Activated naive CD8-positive, alpha-beta T cell treated with anti-CD3 and anti-CD28 coated beads, Interleukin-2, amount 10 ng/mL, durations not matched to agents 7 days and 5 days (primary cell): ENCODE data around the gene NOLC1. TPM values are rescaled to one million over a fixed set of nuclear protein-coding genes. Genes with fewer than 3 reads are reported as not detected.

Source experiments
- ATAC-seq: fragments of 150-1000 bp; cut with Tn5 transposase; one replicate; pipeline ENCODE4 v1.10.0; 2021; ENCODE audit warnings: low read depth, moderate library complexity
- POLR2A ChIA-PET: fragments of 350-600 bp; sonication (Branson Sonifier 250); formaldehyde crosslinking; loops from one replicate; lab custom pipeline; 2021; ENCODE audit warnings: antibody characterized with exemption; lab: Charles Lee
- DNase-seq: peaks from one replicate; pipeline ENCODE4 v3.0.0; 2021
- H3K27ac Mint-ChIP-seq: one replicate; pipeline ENCODE4 v1.8.0; 2022; ENCODE audit warnings: mild to moderate bottlenecking, mixed read lengths
- H3K27me3 Mint-ChIP-seq: one replicate; pipeline ENCODE4 v1.8.0; 2022; ENCODE audit warnings: mild to moderate bottlenecking, moderate library complexity, mixed read lengths
- H3K36me3 Mint-ChIP-seq: one replicate; pipeline ENCODE4 v1.8.0; 2021; ENCODE audit warnings: mild to moderate bottlenecking, mixed read lengths
- H3K4me1 Mint-ChIP-seq: one replicate; pipeline ENCODE4 v1.8.0; 2021; ENCODE audit warnings: mixed read lengths
- H3K4me3 Mint-ChIP-seq: one replicate; pipeline ENCODE4 v1.8.0; 2022; ENCODE audit warnings: mild to moderate bottlenecking, moderate library complexity, mixed read lengths
- H3K9me3 Mint-ChIP-seq: one replicate; pipeline ENCODE4 v1.8.0; 2021; ENCODE audit warnings: mixed read lengths
- total RNA-seq, 2 experiments: library from RNA; stranded (reverse); gene quantifications; one replicate each; pipeline ENCODE4 v1.2.3, GENCODE V29; 2021

NOLC1 gene
- total RNA-seq, 2 experiments from 2014 or later = 73.8 to 78.3 TPM

GRCh38 chr10:102132563-102133372, 19.4 kb upstream of the NOLC1 start, which contains the start of gene PPRC1:
TSS of gene PPRC1 (plus strand) at chr10:102133040. CDS start at chr10:102133069, 29 bp downstream.
- peak; percentile 93 for DNase-seq
- Mint-ChIP-seq H3K27me3 (no peaks in the 10 kb centered on the region), H3K27ac (peak within 1 kb of the TSS; percentile 95), H3K9me3 (no peaks in the 10 kb centered on the region), H3K36me3 (peaks cover 2% of the 10 kb centered on the region), H3K4me1 (peaks cover 26% of the 10 kb centered on the region), H3K4me3 (peak within 1 kb of the TSS; percentile 97)
- ATAC-seq = peak; percentile 94
- POLR2A ChIA-PET = interaction anchor here (0.6 to 3.2 kb wide), 5 partner anchors 11 to 37 kb away, joined by 3 to 23 read pairs (median 6); partner anchors contain the start of genes LDB1 and NOLC1

GRCh38 chr10:102133373-102134195, 18.6 kb upstream of the NOLC1 start:
- peaks cover 26% of the 10 kb centered on the region for H3K4me1 Mint-ChIP-seq
- no peaks in the 10 kb centered on the region for H3K9me3 Mint-ChIP-seq
- H3K27ac Mint-ChIP-seq = peak overlapping the region; percentile 95
- POLR2A ChIA-PET = interaction anchor here (1.2 kb wide), 2 partner anchors 10 to 18 kb away, joined by 4 to 6 read pairs; no protein-coding TSS in a partner anchor
- peak overlapping the region; percentile 97 for H3K4me3 Mint-ChIP-seq
- ATAC-seq = peak; percentile 9
- peaks cover 2% of the 10 kb centered on the region for H3K36me3 Mint-ChIP-seq
- no peaks in the 10 kb centered on the region for H3K27me3 Mint-ChIP-seq
- DNase-seq = peak; percentile 66

- DNase-seq (no peak), ATAC-seq (no peak)
- Mint-ChIP-seq H3K4me1 (peaks cover 26% of the 10 kb centered on the region), H3K4me3 (peak overlapping the region; percentile 97), H3K27me3 (no peaks in the 10 kb centered on the region), H3K27ac (peak overlapping the region; percentile 83), H3K36me3 (peaks cover 6% of the 10 kb centered on the region), H3K9me3 (no peaks in the 10 kb centered on the region)
- POLR2A ChIA-PET = interaction anchor here (0.6 to 1.2 kb wide), 4 partner anchors 9 to 1765 kb away, joined by 4 to 6 read pairs (median 4); no protein-coding TSS in a partner anchor
Measured at GRCh38 chr10:102134416-102134815, 17.8 kb upstream of the NOLC1 start.

- H3K9me3 Mint-ChIP-seq = no peaks in the 10 kb centered on the region
- H3K4me3 Mint-ChIP-seq = no peak overlapping the region
- POLR2A ChIA-PET = interaction anchor here (0.6 kb wide), 1 partner anchor 36 kb away, joined by 4 read pairs; no protein-coding TSS in a partner anchor
- peaks cover 26% of the 10 kb centered on the region for H3K4me1 Mint-ChIP-seq
- ATAC-seq (no peak), DNase-seq (no peak)
- peak overlapping the region; percentile 47 for H3K27ac Mint-ChIP-seq
- H3K36me3 Mint-ChIP-seq = peaks cover 14% of the 10 kb centered on the region
- no peaks in the 10 kb centered on the region for H3K27me3 Mint-ChIP-seq
Measured at GRCh38 chr10:102135956-102136526, 16.1 kb upstream of the NOLC1 start.

GRCh38 chr10:102139281-102140110, 12.7 kb upstream of the NOLC1 start:
- Mint-ChIP-seq H3K4me3 (no peak overlapping the region), H3K27me3 (no peaks in the 10 kb centered on the region), H3K27ac (peak overlapping the region; percentile 24), H3K9me3 (no peaks in the 10 kb centered on the region), H3K36me3 (peaks cover 28% of the 10 kb centered on the region), H3K4me1 (peaks cover 18% of the 10 kb centered on the region)
- no peak for DNase-seq
- no peak for ATAC-seq
- POLR2A ChIA-PET = interaction anchor here (0.6 to 2.7 kb wide), 3 partner anchors 7 to 25 kb away, joined by 3 to 9 read pairs (median 6); partner anchors contain the start of gene NOLC1

GRCh38 chr10:102140218-102140617, 12.0 kb upstream of the NOLC1 start:
- no peaks in the 10 kb centered on the region for H3K9me3 Mint-ChIP-seq
- ATAC-seq = no peak
- H3K4me3 Mint-ChIP-seq = no peak overlapping the region
- no peaks in the 10 kb centered on the region for H3K27me3 Mint-ChIP-seq
- no peak overlapping the region for H3K27ac Mint-ChIP-seq
- DNase-seq = no peak
- H3K36me3 Mint-ChIP-seq = peaks cover 28% of the 10 kb centered on the region
- POLR2A ChIA-PET = interaction anchor here (0.6 to 2.7 kb wide), 2 partner anchors 12 to 26 kb away, joined by 3 to 9 read pairs; partner anchors contain the start of gene NOLC1
- peaks cover 12% of the 10 kb centered on the region for H3K4me1 Mint-ChIP-seq

- no peak overlapping the region for H3K27ac Mint-ChIP-seq
- H3K4me3 Mint-ChIP-seq = no peak overlapping the region
- ATAC-seq (no peak), DNase-seq (no peak)
- H3K36me3 Mint-ChIP-seq = peaks cover 30% of the 10 kb centered on the region
- no peaks in the 10 kb centered on the region for H3K9me3 Mint-ChIP-seq
- H3K4me1 Mint-ChIP-seq = peaks cover 9% of the 10 kb centered on the region
- H3K27me3 Mint-ChIP-seq = no peaks in the 10 kb centered on the region
- POLR2A ChIA-PET = interaction anchor here (1.2 to 2.7 kb wide), 2 partner anchors 9 to 11 kb away, joined by 5 to 9 read pairs; partner anchors contain the start of gene NOLC1
Measured at GRCh38 chr10:102140913-102141540, 11.2 kb upstream of the NOLC1 start.

GRCh38 chr10:102141583-102142107, 10.5 kb upstream of the NOLC1 start:
- H3K4me1 Mint-ChIP-seq = peaks cover 12% of the 10 kb centered on the region
- peaks cover 33% of the 10 kb centered on the region for H3K36me3 Mint-ChIP-seq
- POLR2A ChIA-PET = interaction anchor here (1.2 kb wide), 1 partner anchor 9 kb away, joined by 5 read pairs; no protein-coding TSS in a partner anchor
- no peaks in the 10 kb centered on the region for H3K27me3 Mint-ChIP-seq
- no peak overlapping the region for H3K4me3 Mint-ChIP-seq
- no peak overlapping the region for H3K27ac Mint-ChIP-seq
- no peak for DNase-seq
- no peak for ATAC-seq
- H3K9me3 Mint-ChIP-seq = no peaks in the 10 kb centered on the region

- Mint-ChIP-seq H3K9me3 (no peaks in the 10 kb centered on the region), H3K4me3 (no peak overlapping the region), H3K4me1 (peaks cover 20% of the 10 kb centered on the region), H3K27ac (no peak overlapping the region), H3K27me3 (no peaks in the 10 kb centered on the region), H3K36me3 (peaks cover 45% of the 10 kb centered on the region)
- ATAC-seq (no peak), DNase-seq (no peak)
- POLR2A ChIA-PET = interaction anchor here (0.7 to 2.4 kb wide), 2 partner anchors 9 to 42 kb away, joined by 3 to 6 read pairs; no protein-coding TSS in a partner anchor
Measured at GRCh38 chr10:102146971-102147428, 5.2 kb upstream of the NOLC1 start.

- ATAC-seq (no peak), DNase-seq (no peak)
- Mint-ChIP-seq H3K4me3 (no peak overlapping the region), H3K9me3 (no peaks in the 10 kb centered on the region), H3K27me3 (no peaks in the 10 kb centered on the region), H3K27ac (no peak overlapping the region), H3K36me3 (peaks cover 43% of the 10 kb centered on the region), H3K4me1 (peaks cover 20% of the 10 kb centered on the region)
- POLR2A ChIA-PET = interaction anchor here (0.7 to 2.4 kb wide), 2 partner anchors 10 to 42 kb away, joined by 3 to 6 read pairs; no protein-coding TSS in a partner anchor
Measured at GRCh38 chr10:102147561-102147960, 4.6 kb upstream of the NOLC1 start.

- H3K4me3 Mint-ChIP-seq = no peak overlapping the region
- peak overlapping the region; percentile 18 for H3K27ac Mint-ChIP-seq
- DNase-seq = no peak
- H3K9me3 Mint-ChIP-seq = no peaks in the 10 kb centered on the region
- peaks cover 22% of the 10 kb centered on the region for H3K4me1 Mint-ChIP-seq
- POLR2A ChIA-PET = no interaction called here
- H3K27me3 Mint-ChIP-seq = no peaks in the 10 kb centered on the region
- H3K36me3 Mint-ChIP-seq = peaks cover 41% of the 10 kb centered on the region
- no peak for ATAC-seq
Measured at GRCh38 chr10:102148275-102148674, 3.9 kb upstream of the NOLC1 start.
